Adrenal gland (tissue), 12 donors: ENCODE results near the gene SIGLEC1. TPM values are rescaled to one million over a fixed set of nuclear protein-coding genes. Genes with fewer than 3 reads are reported as not detected.

Experiments
- DNase-seq, 7 donors: peaks; one replicate each; pipeline ENCODE4 v3.0.0-alpha.2; 2019 to 2020
- H3K27ac ChIP-seq, 5 donors: fragments of 200-600 bp; sonication (generic) in 4 of 5; 1 replicate in 3 of 5; 2 replicates in 2 of 5; pipeline versions ENCODE4 v1.5.1 to v1.8.0; 2016 to 2020; ENCODE audit warnings: mild to moderate bottlenecking in 1 of 5
- H3K27me3 ChIP-seq: fragments of 200-600 bp; 2 replicates; pipeline ENCODE4 v1.8.0; 2021
- H3K36me3 ChIP-seq, 2 donors: fragments of 200-600 bp; replicated peaks in 1 of 2; 1 replicate in 1 of 2; 2 replicates in 1 of 2; pipeline versions ENCODE4 v1.5.1 to v1.8.0; 2018 to 2022
- H3K4me1 ChIP-seq, 2 donors: fragments of 200-600 bp; replicated peaks in 1 of 2; 1 replicate in 1 of 2; 2 replicates in 1 of 2; pipeline versions ENCODE4 v1.5.1 to v1.8.0; 2018 to 2021
- H3K4me3 ChIP-seq, 4 donors: fragments of 200-600 bp; sonication (generic) in 3 of 4; one replicate each; pipeline ENCODE4 v1.5.1; 2016 to 2018
- H3K9me3 ChIP-seq, 3 donors: fragments of 200-600 bp; sonication (generic) in 1 of 3; replicated peaks in 1 of 3; 1 replicate in 2 of 3; 2 replicates in 1 of 3; pipeline versions ENCODE4 v1.5.1 to v1.8.0; 2016 to 2021
- CTCF ChIP-seq, 6 experiments: fragments of 450-650 bp in 4 of 6; fragments of 200-600 bp in 2 of 6; sonication (generic) in 1 of 6; IDR thresholded peaks; 1 replicate in 5 of 6; 2 replicates in 1 of 6; pipeline versions ENCODE4 v1.5.1 to v1.8.0; 2016 to 2021; ENCODE audit warnings: antibody characterized with exemption in 6 of 6, mild to moderate bottlenecking in 2 of 6, moderate library complexity in 1 of 6
- POLR2A ChIP-seq, 2 donors: fragments of 450-650 bp; IDR thresholded peaks; one replicate each; pipeline ENCODE4 v1.6.1; 2017; ENCODE audit warnings: antibody characterized with exemption in 2 of 2, mild to moderate bottlenecking in 2 of 2, moderate library complexity in 1 of 2
- WGBS, 4 donors: extraction: QIAGEN DNeasy Blood & Tissue Kit in 2 of 4; methylation state at CpG; one replicate each; pipeline versions ENCODE4 v1.1.5 to v1.1.7; 2013 to 2017; 5-methylcytosine and 5-hydroxymethylcytosine counted together
- intact Hi-C, 2 donors: fragments of 100-400 bp; cut with DNase I; formaldehyde crosslinking; loops; one replicate each; pipeline versions ENCODE4 v1.14.1 to v1.15.0; 2022 to 2023
- polyA plus RNA-seq, 3 donors: library from polyadenylated mRNA; stranded (reverse); fragments of 200-250 nt in 2 of 3; fragments of 350-450 nt in 1 of 3; fragmentation: Illumina TruSeq in 1 of 3; extraction: RNeasy Lipid Tissue Mini Kit (QIAGEN cat#74804) in 1 of 3; gene quantifications; one replicate each; pipeline ENCODE4 v1.2.3, GENCODE V29; 2013 to 2014
- total RNA-seq, 9 donors: library from RNA; depleted of rRNA in 4 of 9; stranded (reverse); fragments of >200 nt in 4 of 9; fragments of 120-200 nt in 1 of 9; fragmentation: NEBNext Ultra II Directional in 1 of 9; extraction: Animal tissue kit (Norgen Biotek cat#: 25700) in 1 of 9; gene quantifications; one replicate each; pipeline versions ENCODE4 v1.1.0 to v1.2.4, GENCODE V29; 2013 to 2023
- donor health status: healthy with polysubstance abuse.
- donor health status: Bipolar disorder and iron deficiency.
- donor health status: DM: yes; HTN: yes; CAD: no.
- donor health status: DM: no; HTN: no; CAD: no.
- donor health status: DM: no; HTN: no; CAD: no.
- donor health status: DM: yes; HTN: yes; CAD: no.

Gene SIGLEC1
- total and polyA plus RNA-seq, 12 donors: 0.33 to 47.2 (median 28.7) TPM

DNA sequence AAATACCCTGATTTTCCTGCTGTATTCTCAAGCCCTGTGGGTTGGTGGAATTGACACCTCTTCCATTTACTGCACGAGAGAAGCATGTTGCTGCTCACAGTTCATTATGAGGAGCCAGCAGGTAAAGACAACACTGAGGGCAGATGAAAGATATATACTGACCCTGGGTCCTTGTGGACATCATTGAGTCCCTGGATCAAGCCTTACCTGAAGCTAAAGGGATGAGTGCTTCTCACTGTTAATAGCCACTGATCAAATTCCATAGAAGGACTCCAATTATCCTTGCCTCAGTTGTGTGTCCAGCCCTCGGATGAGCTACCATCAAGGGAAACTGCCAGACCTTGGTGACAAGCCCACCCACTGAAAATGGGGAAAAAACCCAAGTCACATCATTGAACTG, 7.7 kb upstream of the SIGLEC1 start:
- intact Hi-C loops: no loop called here
- DNase-seq: no peak
- WGBS, 4 donors: 51 to 77% (median 73%) methylated on average over 2 of the region's 2 CpGs
- Histone ChIP-seq H3K27ac (no peak overlapping the region), H3K27me3 (no peaks in the 10 kb centered on the region), H3K4me1 (no peaks in the 10 kb centered on the region), H3K4me3 (no peak overlapping the region), H3K36me3 (no peaks in the 10 kb centered on the region), H3K9me3 (no peaks in the 10 kb centered on the region)
- TF ChIP-seq CTCF (IDR thresholded peaks at IDR 0.05) (no peak), POLR2A (IDR thresholded peaks at IDR 0.05) (no peak)

DNA sequence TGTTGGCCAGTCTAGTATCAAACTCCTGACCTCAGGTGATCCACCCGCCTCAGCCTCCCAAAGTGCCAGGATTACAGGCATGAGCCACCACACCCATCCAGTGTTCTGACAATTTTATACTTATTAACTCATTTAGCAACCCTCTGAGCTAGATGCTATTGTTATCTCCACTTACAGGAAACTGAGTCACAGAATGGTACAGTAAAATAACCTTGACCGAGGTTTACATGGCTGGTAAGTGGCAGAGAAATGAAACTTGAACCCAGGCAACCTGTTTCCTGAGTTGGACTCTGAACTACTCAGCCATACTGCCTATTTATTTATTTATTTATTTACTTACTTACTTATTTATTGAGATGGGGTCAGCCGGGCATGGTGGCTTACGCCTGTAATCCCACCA, 6.6 kb upstream of the SIGLEC1 start:
- intact Hi-C loops: no loop called here
- no peak overlapping the region for H3K27ac ChIP-seq
- no peaks in the 10 kb centered on the region for H3K36me3 ChIP-seq
- no peak for DNase-seq
- no peak overlapping the region for H3K4me3 ChIP-seq
- WGBS, 4 donors: 81 to 85% (median 83%) methylated on average over 4 of the region's 4 CpGs
- H3K4me1 ChIP-seq: no peaks in the 10 kb centered on the region
- H3K27me3 ChIP-seq: no peaks in the 10 kb centered on the region
- H3K9me3 ChIP-seq: no peaks in the 10 kb centered on the region
- TF ChIP-seq CTCF (IDR thresholded peaks at IDR 0.05) (no peak), POLR2A (IDR thresholded peaks at IDR 0.05) (no peak)

GRCh38 chr20:3716195-3716834, 3.9 kb upstream of the SIGLEC1 start:
- Histone ChIP-seq H3K27ac (no peak overlapping the region), H3K36me3 (no peaks in the 10 kb centered on the region), H3K4me1 (no peaks in the 10 kb centered on the region), H3K4me3 (no peak overlapping the region), H3K27me3 (no peaks in the 10 kb centered on the region), H3K9me3 (no peaks in the 10 kb centered on the region)
- 71 to 79% (median 78%) methylated on average over 4 of the region's 4 CpGs for WGBS, 4 donors
- DNase-seq: peak in 3 of 7 donors; percentile 43 to 54 (median 54)
- TF ChIP-seq POLR2A (IDR thresholded peaks at IDR 0.05) (no peak), CTCF (IDR thresholded peaks at IDR 0.05) (peak; percentile 40 to 66 (median 60))
- intact Hi-C loops: no loop called here

DNA sequence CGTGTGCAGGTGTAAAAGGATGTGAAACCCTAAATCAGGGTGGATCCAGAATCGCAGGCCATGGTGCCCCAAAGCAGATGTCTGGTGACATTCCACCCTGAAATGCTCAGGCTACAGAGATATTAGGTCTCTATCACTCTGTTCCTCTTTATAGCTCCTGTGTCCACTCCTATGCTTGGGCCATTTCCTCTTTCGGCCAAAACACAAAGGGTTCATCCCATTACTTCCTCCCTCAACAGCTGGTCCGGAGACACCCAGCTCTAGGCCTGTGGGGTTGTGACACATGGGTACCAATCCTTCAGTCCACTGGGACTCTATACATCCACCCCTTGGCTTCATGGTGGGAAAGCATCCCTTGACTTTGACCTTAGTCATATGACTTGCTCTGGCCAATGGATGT, 1.7 kb upstream of the SIGLEC1 start:
- H3K27me3 ChIP-seq: no peaks in the 10 kb centered on the region
- H3K27ac ChIP-seq: peak overlapping the region in 1 of 5 donors; percentile 41
- TF ChIP-seq POLR2A (IDR thresholded peaks at IDR 0.05) (no peak), CTCF (IDR thresholded peaks at IDR 0.05) (no peak)
- no peak overlapping the region for H3K4me3 ChIP-seq
- H3K9me3 ChIP-seq: no peaks in the 10 kb centered on the region
- intact Hi-C loops: loop anchor here in 1 of 2 donors (5.0 kb wide), 1 partner anchor 37 kb away; no protein-coding TSS in a partner anchor
- peak in 2 of 7 donors; percentile 35 to 48 for DNase-seq
- no peaks in the 10 kb centered on the region for H3K4me1 ChIP-seq
- 66 to 74% (median 67%) methylated on average over 4 of the region's 4 CpGs for WGBS, 4 donors
- H3K36me3 ChIP-seq: no peaks in the 10 kb centered on the region
